SJCRH30 (cell line): Measurements from ENCODE around the gene YPEL2. TPM values are rescaled to one million over a fixed set of nuclear protein-coding genes. Genes with fewer than 3 reads are reported as not detected.
"Not testable (repeated sequence)": the region's sequence is repeated elsewhere in the genome, so short reads cannot be mapped to it uniquely, and the experiment has no call there.

ENCODE experiments used
- DNase-seq, 2 experiments: peaks; one replicate each; pipeline ENCODE4 v3.0.0-alpha.2; 2015 to 2020
- H3K27ac ChIP-seq: fragments of 250-450 bp; sonication (Bioruptor Pico); 2 replicates; pipeline ENCODE4 v1.5.1; 2020; ENCODE audit warnings: mild to moderate bottlenecking, moderate library complexity
- H3K27me3 ChIP-seq: fragments of 250-450 bp; sonication (Bioruptor Pico); 2 replicates; pipeline ENCODE4 v1.5.1; 2020; ENCODE audit warnings: mild to moderate bottlenecking, moderate library complexity
- H3K36me3 ChIP-seq: fragments of 250-450 bp; sonication (Bioruptor Pico); 2 replicates; pipeline ENCODE4 v1.5.1; 2020; ENCODE audit warnings: mild to moderate bottlenecking, moderate library complexity
- H3K4me1 ChIP-seq: fragments of 250-450 bp; sonication (Bioruptor Pico); 2 replicates; pipeline ENCODE4 v1.5.1; 2020; ENCODE audit warnings: mild to moderate bottlenecking, moderate library complexity
- H3K4me3 ChIP-seq: fragments of 250-450 bp; sonication (Bioruptor Pico); 2 replicates; pipeline ENCODE4 v1.5.1; 2020; ENCODE audit warnings: mild to moderate bottlenecking, moderate library complexity
- H3K9me3 ChIP-seq: fragments of 250-450 bp; sonication (Bioruptor Pico); replicated peaks from 2 replicates; pipeline ENCODE4 v1.5.1; 2020; ENCODE audit warnings: mild to moderate bottlenecking, moderate library complexity
- total RNA-seq: library from RNA; depleted of rRNA; stranded (reverse); fragments of >200 nt; shearing (Covaris generic); gene quantifications from 2 replicates; pipeline ENCODE4 v1.2.3, GENCODE V29; 2014

The YPEL2 gene
- total RNA-seq, 1 experiment from 2014 or later = 1.6 TPM

DNA sequence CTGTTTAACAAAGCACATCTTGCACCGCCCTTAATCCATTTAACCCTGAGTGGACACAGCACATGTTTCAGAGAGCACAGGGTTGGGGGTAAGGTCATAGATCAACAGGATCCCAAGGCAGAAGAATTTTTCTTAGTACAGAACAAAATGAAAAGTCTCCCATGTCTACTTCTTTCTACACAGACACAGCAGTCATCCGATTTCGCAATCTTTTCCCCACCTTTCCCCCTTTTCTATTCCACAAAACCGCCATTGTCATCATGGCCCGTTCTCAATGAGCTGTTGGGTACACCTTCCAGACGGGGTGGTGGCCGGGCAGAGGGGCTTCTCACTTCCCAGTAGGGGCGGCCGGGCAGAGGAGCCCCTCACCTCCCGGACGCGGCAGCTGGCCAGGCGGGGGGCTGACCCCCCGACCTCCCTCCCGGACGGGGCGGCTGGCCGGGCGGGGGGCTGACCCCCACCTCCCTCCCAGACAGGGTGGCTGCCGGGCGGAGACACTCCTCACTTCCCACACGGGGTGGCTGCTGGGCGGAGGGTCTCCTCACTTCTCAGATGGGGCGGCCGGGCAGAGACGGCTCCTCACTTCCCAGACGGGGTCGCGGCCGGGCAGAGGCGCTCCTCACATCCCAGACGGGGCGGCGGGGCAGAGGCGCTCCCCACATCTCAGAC lies 62.4 kb downstream of the YPEL2 start:
- H3K27me3 ChIP-seq, H3K9me3 ChIP-seq, H3K4me1 ChIP-seq, H3K27ac ChIP-seq, DNase-seq, H3K4me3 ChIP-seq, H3K36me3 ChIP-seq: not testable (repeated sequence)

DNA sequence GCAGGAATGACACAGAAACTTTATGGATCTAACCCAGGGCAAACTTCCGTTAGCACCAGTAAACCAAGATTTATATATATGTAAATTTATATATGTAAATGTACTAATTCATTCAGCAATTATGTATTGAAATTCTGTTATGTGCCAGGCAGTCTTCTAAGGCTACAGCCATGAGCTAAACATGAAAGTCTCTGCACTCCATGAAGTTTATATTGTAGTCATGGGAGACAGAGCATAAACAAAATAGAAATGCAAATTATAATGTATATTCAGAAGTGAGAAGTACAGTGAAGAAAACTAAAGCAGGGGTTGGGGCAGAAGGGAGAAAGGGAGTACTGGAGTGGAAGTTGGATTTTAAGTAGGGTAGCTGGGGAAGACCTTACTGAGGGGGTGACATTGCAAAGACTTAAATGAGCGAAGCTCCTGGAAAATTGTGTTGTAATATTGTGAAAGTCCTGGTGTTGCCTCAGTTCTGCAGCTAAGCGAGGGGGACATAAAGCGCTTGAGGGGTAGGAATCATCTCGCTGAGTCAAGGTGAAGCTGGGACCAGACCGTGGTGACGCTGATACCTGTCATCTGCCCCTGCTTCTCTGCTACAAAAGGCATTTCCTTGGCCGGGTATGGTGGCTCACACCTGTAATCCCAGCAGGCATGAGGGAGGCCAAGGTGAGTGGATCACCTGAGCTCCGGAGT lies 64.8 kb downstream of the YPEL2 start:
- H3K9me3 ChIP-seq = no peaks in the 10 kb centered on the region
- H3K27ac ChIP-seq = no peak overlapping the region
- H3K4me3 ChIP-seq = no peak overlapping the region
- H3K36me3 ChIP-seq = no peaks in the 10 kb centered on the region
- no peaks in the 10 kb centered on the region for H3K27me3 ChIP-seq
- H3K4me1 ChIP-seq = no peaks in the 10 kb centered on the region
- no peak for DNase-seq

DNA sequence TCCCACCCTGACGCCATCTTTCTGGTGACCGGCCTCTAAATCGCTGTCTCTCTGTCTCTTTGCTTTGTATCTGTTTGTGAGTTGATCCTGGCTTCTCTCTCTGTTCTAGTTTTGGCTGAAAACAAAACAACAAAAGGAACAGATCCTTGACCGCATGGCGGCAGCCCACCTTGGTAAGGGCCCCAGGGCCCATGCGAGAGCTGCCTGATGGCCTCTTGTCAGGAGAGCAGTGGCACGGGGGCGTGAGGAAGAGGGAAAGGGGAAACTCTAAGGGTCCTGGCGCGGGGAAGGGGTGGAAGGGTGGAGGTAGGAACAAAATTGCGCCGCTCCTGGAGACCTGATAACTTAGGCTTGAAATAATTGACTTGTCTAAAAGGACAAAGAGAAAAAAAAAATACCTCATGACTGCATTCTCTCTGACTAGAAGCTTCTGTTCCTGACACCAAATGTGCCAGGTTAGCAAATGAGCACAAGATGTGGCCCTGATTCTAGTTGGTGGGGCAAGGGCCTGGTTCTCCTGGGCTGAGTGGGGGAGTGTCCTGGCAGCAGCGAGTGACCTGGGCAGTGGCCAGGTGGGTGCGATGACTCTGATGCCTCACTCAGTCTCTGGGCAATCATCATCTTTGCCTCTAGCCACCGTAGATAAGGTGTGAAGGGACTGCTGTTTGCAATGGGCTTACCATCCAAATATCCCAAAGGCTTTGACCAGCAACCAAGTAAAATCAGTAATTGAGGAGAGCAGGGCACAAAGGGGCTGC lies 66.0 kb downstream of the YPEL2 start:
- H3K27me3 ChIP-seq = no peaks in the 10 kb centered on the region
- H3K4me1 ChIP-seq = no peaks in the 10 kb centered on the region
- no peak overlapping the region for H3K4me3 ChIP-seq
- no peak for DNase-seq
- H3K36me3 ChIP-seq = no peaks in the 10 kb centered on the region
- H3K27ac ChIP-seq = no peak overlapping the region
- H3K9me3 ChIP-seq = no peaks in the 10 kb centered on the region

DNA sequence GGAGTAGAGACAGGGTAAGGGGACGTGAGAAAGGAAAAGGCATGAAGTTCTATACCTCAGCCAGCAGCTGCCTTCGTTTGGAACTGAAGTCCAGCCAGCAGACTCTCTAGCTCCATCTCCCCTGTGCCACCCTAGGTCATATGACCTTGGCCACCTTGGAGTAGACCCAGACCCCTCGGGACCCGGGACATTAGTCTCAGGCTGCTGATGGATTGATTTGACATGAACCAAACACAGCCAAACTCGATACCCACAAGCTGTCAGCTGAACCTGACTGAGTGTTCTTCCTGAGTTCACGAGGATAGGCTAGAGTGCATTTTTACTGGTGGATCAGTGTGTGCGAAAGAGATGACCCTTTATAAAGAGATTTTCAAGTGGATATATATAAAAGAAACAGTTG lies 68.5 kb downstream of the YPEL2 start:
- H3K9me3 ChIP-seq = no peaks in the 10 kb centered on the region
- no peak overlapping the region for H3K4me3 ChIP-seq
- DNase-seq = no peak
- H3K27ac ChIP-seq = no peak overlapping the region
- no peaks in the 10 kb centered on the region for H3K36me3 ChIP-seq
- H3K4me1 ChIP-seq = no peaks in the 10 kb centered on the region
- no peaks in the 10 kb centered on the region for H3K27me3 ChIP-seq

DNA sequence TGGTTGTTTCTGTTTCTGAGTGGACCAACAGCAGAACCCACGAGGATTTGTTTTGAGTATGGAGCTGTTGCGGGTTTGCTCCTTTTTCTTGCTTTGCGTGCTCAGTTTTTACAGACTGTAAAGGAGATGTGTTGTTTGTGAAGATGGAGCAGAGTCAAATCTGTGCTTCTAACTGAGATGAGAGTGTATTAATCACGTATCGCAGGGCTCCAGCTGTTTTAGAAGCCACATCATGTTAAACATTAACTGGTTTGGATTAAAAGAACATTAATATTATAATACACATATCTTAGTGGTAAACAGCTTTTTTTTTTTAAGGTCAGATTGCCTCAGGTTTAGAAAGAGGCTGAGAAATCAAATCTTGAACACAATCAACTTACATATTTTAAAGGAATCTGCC lies 69.4 kb downstream of the YPEL2 start:
- no peaks in the 10 kb centered on the region for H3K27me3 ChIP-seq
- DNase-seq = no peak
- H3K36me3 ChIP-seq = no peaks in the 10 kb centered on the region
- H3K27ac ChIP-seq = no peak overlapping the region
- no peaks in the 10 kb centered on the region for H3K4me1 ChIP-seq
- H3K9me3 ChIP-seq = no peaks in the 10 kb centered on the region
- H3K4me3 ChIP-seq = no peak overlapping the region

DNA sequence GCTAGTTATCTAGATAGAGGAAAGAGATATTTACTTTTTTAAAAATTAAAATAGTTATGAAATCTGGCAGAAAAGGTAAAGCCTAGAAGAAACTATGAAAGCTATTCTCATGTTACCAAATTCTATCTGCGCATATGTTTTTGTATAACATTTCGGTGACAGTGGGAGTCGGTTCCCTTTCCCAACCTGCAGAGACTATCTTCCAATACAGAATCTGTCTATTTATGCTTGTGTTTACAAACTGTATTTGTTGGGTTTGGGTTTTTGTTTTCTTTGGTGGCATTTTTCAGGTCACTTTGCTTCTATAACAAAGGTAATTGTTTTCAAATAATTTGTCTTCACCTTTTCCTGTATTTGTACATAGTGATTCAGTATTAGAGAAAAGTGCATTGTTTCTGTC lies 69.8 kb downstream of the YPEL2 start:
- Histone ChIP-seq H3K9me3 (no peaks in the 10 kb centered on the region), H3K4me1 (no peaks in the 10 kb centered on the region), H3K36me3 (no peaks in the 10 kb centered on the region), H3K27ac (no peak overlapping the region), H3K27me3 (no peaks in the 10 kb centered on the region), H3K4me3 (no peak overlapping the region)
- DNase-seq = no peak

DNA sequence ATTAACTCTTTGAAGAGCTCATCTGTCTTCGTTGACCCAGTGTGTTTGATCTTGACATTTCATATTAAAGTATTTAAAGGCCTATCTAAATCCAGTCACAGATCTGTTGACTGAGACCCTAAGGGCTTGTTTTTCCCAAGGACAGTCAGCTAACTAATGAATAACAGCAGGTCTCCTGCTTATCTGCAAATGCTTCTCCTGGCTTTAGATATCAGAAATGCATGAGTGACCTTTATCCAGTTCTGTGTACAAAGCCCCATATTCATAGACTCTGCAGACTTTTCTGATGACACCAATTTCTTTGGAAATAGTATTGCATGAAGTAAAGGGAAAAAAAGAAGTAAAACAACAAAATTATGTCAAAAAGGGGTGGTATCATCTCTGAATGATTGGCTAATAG lies 70.3 kb downstream of the YPEL2 start:
- Histone ChIP-seq H3K4me1 (peaks cover 1% of the 10 kb centered on the region; the same call in 1 of the 2 replicates), H3K27ac (no peak overlapping the region), H3K36me3 (no peaks in the 10 kb centered on the region), H3K27me3 (no peaks in the 10 kb centered on the region), H3K4me3 (no peak overlapping the region), H3K9me3 (no peaks in the 10 kb centered on the region)
- no peak for DNase-seq

DNA sequence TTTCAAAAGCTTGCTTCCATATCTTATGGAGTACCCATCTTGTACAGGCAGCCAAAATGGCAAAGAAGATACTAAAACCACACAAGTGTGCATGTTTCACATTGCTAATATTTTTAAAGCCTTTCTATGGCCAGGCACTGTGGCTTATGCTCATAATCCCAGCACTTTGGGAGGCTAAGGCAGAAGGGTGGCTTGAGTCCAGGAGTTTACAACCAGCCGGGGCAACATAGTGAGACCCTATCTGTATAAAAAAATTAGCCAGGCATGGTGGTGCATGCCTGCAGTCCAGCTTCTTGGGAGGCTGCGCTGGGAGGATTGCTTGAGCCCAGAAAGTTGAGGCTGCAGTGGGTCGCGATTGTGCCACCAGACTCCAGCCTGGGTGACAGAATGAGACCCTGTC lies 71.3 kb downstream of the YPEL2 start:
- H3K4me3 ChIP-seq = no peak overlapping the region
- no peak overlapping the region for H3K27ac ChIP-seq
- peaks cover 4% of the 10 kb centered on the region; the same call in 1 of the 2 replicates for H3K4me1 ChIP-seq
- H3K9me3 ChIP-seq = no peaks in the 10 kb centered on the region
- DNase-seq = no peak
- H3K36me3 ChIP-seq = no peaks in the 10 kb centered on the region
- H3K27me3 ChIP-seq = no peaks in the 10 kb centered on the region

DNA sequence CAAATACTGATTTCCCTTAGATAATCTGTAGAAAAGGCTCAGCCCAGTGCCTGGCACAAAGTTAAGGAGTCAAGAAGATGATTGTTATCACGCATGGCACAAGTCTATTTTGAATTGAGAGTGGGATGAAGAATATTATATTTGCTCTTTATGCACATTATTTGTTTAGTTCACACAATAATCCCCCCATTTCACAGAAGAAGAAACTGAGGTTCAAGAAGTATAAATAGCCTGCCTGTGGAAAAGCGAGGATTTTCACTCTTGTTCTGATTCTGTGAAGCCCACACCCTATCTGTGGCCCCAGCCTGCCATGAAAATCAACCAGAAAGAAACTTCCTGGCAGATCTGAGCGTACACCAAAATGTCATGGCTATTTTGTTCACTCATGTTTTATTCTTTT lies 73.0 kb downstream of the YPEL2 start:
- H3K4me1 ChIP-seq = peaks cover 4% of the 10 kb centered on the region; the same call in 1 of the 2 replicates
- no peaks in the 10 kb centered on the region for H3K27me3 ChIP-seq
- no peaks in the 10 kb centered on the region for H3K9me3 ChIP-seq
- H3K4me3 ChIP-seq = no peak overlapping the region
- H3K36me3 ChIP-seq = no peaks in the 10 kb centered on the region
- DNase-seq = no peak
- H3K27ac ChIP-seq = no peak overlapping the region

DNA sequence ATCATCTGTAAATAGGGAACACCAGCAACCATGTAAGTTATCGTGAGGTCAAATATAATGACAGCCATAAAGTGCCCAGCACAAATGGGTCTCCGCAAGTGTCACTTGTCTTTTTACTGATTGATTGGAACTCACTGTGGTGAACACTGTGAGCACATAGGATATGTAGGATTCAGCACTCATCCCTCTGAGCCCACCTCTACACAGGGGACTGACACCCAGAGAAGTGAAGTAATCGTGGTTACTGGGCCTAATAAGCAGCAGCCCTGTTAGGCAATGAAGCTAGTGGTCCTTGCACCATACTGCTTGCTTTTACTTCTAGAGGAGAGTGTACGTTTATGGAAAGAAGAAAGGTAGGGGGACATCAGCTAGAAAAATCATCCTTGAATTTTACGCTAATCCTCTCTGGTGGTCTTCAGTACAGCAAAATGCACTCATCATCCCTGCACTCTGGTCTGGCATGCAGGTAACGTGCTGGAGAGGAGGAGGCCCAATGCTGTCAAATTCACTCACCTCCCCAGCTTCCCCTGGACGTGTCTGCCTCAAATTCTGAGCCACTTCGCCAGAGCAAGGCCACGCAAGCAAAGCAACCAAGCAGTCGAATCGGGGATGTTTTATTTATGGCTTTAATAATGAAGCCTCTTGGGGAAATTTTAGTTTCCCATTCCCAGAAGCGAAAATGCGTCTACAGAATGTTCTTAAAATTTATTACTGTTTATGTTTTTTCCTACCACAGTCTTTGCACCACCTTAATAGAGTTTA lies 74.7 kb downstream of the YPEL2 start:
- Histone ChIP-seq H3K27me3 (no peaks in the 10 kb centered on the region), H3K4me3 (no peak overlapping the region), H3K9me3 (no peaks in the 10 kb centered on the region), H3K36me3 (no peaks in the 10 kb centered on the region), H3K4me1 (peaks cover 4% of the 10 kb centered on the region; the same call in 1 of the 2 replicates), H3K27ac (no peak overlapping the region)
- DNase-seq = no peak

DNA sequence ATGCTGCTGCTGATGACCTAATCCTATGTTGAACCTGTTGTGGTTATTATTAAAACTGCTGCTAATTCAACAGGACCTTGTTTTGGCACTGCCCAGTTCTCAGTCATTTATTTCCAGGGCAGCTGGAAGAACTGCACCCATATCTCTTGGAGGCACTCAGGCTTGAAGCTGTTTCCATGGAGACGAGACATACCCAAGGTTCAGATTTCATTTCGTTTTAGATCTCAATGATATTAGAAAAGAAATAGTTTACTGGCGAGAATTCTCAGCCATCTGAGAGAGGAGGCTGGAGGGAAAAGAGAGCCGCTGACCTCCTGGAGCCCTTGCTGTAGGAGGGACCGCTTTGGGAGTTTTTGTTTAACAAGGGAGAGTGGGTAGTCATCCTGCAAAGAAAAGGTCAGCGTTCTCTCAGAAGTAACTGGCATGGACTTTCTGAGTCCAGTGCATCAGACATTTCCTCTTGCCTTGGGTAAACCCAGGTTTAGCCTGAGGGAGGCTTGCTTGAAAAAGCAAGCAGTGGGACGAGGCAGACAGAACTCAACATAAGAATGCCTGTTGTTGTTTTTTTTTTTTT lies 75.4 kb downstream of the YPEL2 start:
- H3K36me3 ChIP-seq = no peaks in the 10 kb centered on the region
- no peaks in the 10 kb centered on the region for H3K27me3 ChIP-seq
- DNase-seq = peak; percentile 13 to 37
- H3K4me1 ChIP-seq = peaks cover 4% of the 10 kb centered on the region; the same call in 1 of the 2 replicates
- H3K4me3 ChIP-seq = no peak overlapping the region
- H3K9me3 ChIP-seq = no peaks in the 10 kb centered on the region
- H3K27ac ChIP-seq = no peak overlapping the region

DNA sequence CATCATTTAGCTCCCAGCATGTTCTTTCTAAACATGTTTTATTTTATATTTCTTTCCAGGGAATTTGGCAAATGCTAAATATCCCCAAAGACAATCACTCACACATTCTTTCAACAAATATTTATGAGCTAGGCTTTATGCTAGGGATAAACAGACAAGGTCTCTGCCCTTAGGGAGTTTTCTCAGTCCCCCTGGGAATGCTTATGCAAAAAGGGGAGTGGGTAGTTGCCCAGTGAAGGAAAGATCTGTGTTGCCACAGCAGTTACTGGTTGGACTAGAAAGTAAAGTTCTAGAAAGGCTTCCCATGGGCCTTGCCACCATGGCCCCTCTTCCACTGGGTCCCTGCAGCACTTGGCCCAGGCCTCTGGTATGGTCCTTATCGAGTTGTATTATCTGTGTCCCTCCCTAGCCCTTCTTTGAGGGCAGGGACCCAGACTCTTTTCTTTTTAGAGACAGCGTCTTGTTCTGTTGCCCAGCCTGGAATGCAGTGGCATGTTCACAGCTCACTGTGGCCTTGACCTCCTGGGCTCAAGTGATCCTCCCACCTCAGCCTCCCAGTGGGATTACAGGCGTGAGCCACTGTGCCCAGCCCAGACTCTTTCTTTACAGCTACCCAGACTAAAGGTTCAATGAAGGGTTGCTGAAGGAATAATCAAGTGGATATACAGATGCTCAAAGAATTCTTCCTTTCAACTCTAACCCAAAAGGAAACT lies 78.0 kb downstream of the YPEL2 start:
- no peaks in the 10 kb centered on the region for H3K27me3 ChIP-seq
- H3K4me1 ChIP-seq = peaks cover 4% of the 10 kb centered on the region; the same call in 1 of the 2 replicates

DNA sequence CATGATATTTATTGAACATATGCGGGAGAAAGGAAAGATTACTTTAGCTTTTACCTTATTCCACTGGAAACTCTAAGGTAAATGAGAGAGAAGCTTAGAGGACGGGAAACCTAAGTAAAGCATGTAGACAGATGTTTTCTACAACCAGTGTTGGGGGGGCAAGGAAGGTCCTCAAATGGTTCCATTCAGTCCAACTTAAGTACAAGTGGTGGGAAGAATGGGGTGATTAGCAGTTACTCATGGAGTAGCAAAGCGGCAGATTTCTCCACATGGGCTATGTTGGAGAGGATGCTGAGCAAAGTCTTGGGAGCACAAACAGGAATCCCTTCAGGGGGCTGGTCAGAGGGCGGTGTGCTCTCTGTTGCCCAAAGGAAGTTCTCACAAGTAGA lies 78.6 kb downstream of the YPEL2 start:
- Histone ChIP-seq H3K9me3 (no peaks in the 10 kb centered on the region), H3K4me3 (no peak overlapping the region), H3K4me1 (peaks cover 4% of the 10 kb centered on the region; the same call in 1 of the 2 replicates), H3K27me3 (no peaks in the 10 kb centered on the region), H3K27ac (no peak overlapping the region), H3K36me3 (no peaks in the 10 kb centered on the region)
- DNase-seq = no peak

More for the DNA sequence above, 78.0 kb downstream of the YPEL2 start:
- Histone ChIP-seq H3K9me3 (no peaks in the 10 kb centered on the region), H3K27ac (no peak overlapping the region), H3K4me3 (no peak overlapping the region), H3K36me3 (no peaks in the 10 kb centered on the region)
- no peak for DNase-seq

DNA sequence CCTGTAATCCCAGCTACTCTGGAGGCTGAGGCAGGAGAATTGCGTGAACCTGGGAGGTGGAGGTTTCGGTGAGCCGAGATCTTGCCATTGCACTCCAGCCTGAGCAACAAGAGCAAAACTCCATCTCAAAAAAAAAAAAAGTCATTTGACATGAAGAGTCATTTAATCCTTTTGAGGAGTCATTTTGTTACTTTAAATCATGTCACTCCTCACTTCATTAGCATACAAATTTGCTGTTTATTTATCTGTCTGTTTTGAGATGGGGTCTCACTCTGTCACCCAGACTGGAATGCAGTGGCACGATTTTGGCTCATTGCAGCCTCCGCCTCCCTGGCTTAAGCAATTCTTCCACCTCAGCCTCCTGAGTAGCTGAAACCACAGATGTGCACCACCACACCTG lies 81.0 kb downstream of the YPEL2 start:
- not testable (repeated sequence) for H3K4me1 ChIP-seq, H3K9me3 ChIP-seq, H3K27me3 ChIP-seq, H3K27ac ChIP-seq, H3K36me3 ChIP-seq, DNase-seq, H3K4me3 ChIP-seq
